IMR-90 (cell line): ENCODE results near the gene AMBN. TPM values are rescaled to one million over a fixed set of nuclear protein-coding genes. Genes with fewer than 3 reads are reported as not detected.

Source experiments
- ATAC-seq: fragments of 200-7000 bp; cut with Tn5 transposase; 2 replicates; pipeline ENCODE4 v1.9.1; 2020; ENCODE audit warnings: low read depth, mild to moderate bottlenecking, moderate library complexity
- BruUV-seq: library from RNA; stranded (reverse); fragments of 400-500 nt; replicated peaks from 2 replicates; lab custom pipeline; 2021; lab: Mats Ljungman, UMichigan
- CTCF ChIA-PET: fragments of 300-600 bp; formaldehyde crosslinking; extraction: SDS; loops from one replicate; lab custom pipeline; 2021; ENCODE audit warnings: antibody characterized with exemption; lab: Yijun Ruan, JAX
- POLR2A ChIA-PET: fragments of 300-600 bp; sonication (Branson Sonifier 250); formaldehyde crosslinking; loops from one replicate; lab custom pipeline; 2022; ENCODE audit warnings: antibody characterized with exemption; ENCODE audit not compliant: unreplicated experiment; lab: Charles Lee
- DNase-seq: peaks from one replicate; pipeline ENCODE4 v3.0.0; 2013
- H2AFZ ChIP-seq: replicated peaks from 2 replicates; pipeline ENCODE3; 2013; ENCODE audit warnings: low read length, mild to moderate bottlenecking; ENCODE audit not compliant: poor library complexity
- H2AK5ac ChIP-seq: 2 replicates; pipeline ENCODE4 v1.6.1; 2013; ENCODE audit warnings: low read depth, low read length, inconsistent platforms
- H2AK9ac ChIP-seq: replicated peaks from 2 replicates; pipeline ENCODE3; 2013; ENCODE audit warnings: mild to moderate bottlenecking, low read depth, low read length, moderate library complexity; ENCODE audit not compliant: poor library complexity
- H2BK120ac ChIP-seq: 2 replicates; pipeline ENCODE4 v1.6.1; 2013; ENCODE audit warnings: low read depth, low read length, inconsistent platforms
- H2BK15ac ChIP-seq: 3 replicates; pipeline ENCODE4 v1.6.1; 2013; ENCODE audit warnings: low read depth, low read length, inconsistent platforms
- H2BK20ac ChIP-seq: 2 replicates; pipeline ENCODE4 v1.6.1; 2013; ENCODE audit warnings: low read depth, mild to moderate bottlenecking, inconsistent platforms, low read length, moderate library complexity
- H2BK5ac ChIP-seq: 2 replicates; pipeline ENCODE4 v1.6.1; 2013; ENCODE audit warnings: mild to moderate bottlenecking, low read depth, low read length, inconsistent platforms; ENCODE audit not compliant: poor library complexity, severe bottlenecking
- H3K14ac ChIP-seq: replicated peaks from 2 replicates; pipeline ENCODE4 v1.6.1; 2013; ENCODE audit warnings: low read depth, low read length, inconsistent platforms
- H3K18ac ChIP-seq: 2 replicates; pipeline ENCODE4 v1.6.1; 2013; ENCODE audit warnings: low read depth, low read length, control low read depth
- H3K23ac ChIP-seq: 2 replicates; pipeline ENCODE4 v1.6.1; 2013; ENCODE audit warnings: low read depth, low read length, inconsistent platforms
- H3K27ac ChIP-seq: 2 replicates; pipeline ENCODE4 v1.5.1; 2013; ENCODE audit warnings: mild to moderate bottlenecking, control low read depth, low read length; ENCODE audit not compliant: insufficient read depth
- H3K27me3 ChIP-seq: 2 replicates; pipeline ENCODE4 v1.6.1; 2013; ENCODE audit warnings: low read length; ENCODE audit not compliant: control insufficient read depth, insufficient read depth
- H3K36me3 ChIP-seq: 2 replicates; pipeline ENCODE4 v1.6.1; 2013; ENCODE audit warnings: low read length, mixed read lengths; ENCODE audit not compliant: control insufficient read depth, insufficient read depth
- H3K4ac ChIP-seq: 2 replicates; pipeline ENCODE4 v1.6.1; 2013; ENCODE audit warnings: low read depth, low read length, inconsistent platforms
- H3K4me1 ChIP-seq: 2 replicates; pipeline ENCODE4 v1.6.1; 2013; ENCODE audit warnings: low read length, mixed read lengths; ENCODE audit not compliant: control insufficient read depth, insufficient read depth
- H3K4me2 ChIP-seq: 2 replicates; pipeline ENCODE4 v1.6.1; 2013; ENCODE audit warnings: low read depth, mild to moderate bottlenecking, control low read depth, low read length, moderate library complexity
- H3K4me3 ChIP-seq: 2 replicates; pipeline ENCODE4 v1.5.1; 2013; ENCODE audit warnings: low read depth, mild to moderate bottlenecking, control low read depth, low read length, moderate library complexity; ENCODE audit not compliant: insufficient read depth
- H3K56ac ChIP-seq: 2 replicates; pipeline ENCODE4 v1.6.1; 2013; ENCODE audit warnings: low read length, inconsistent platforms; ENCODE audit not compliant: insufficient read depth; ENCODE audit errors: extremely low read depth
- H3K79me1 ChIP-seq, 2 experiments: 2 replicates each; pipeline ENCODE4 v1.6.1; 2013; ENCODE audit warnings: low read length in 2 of 2, inconsistent platforms in 1 of 2, low read depth in 1 of 2
- H3K9ac ChIP-seq: 2 replicates; pipeline ENCODE4 v1.6.1; 2013; ENCODE audit warnings: low read depth, low read length, control low read depth
- H3K9me1 ChIP-seq: 2 replicates; pipeline ENCODE4 v1.6.1; 2013; ENCODE audit warnings: low read length, inconsistent platforms; ENCODE audit not compliant: insufficient read depth
- H3K9me3 ChIP-seq: 2 replicates; pipeline ENCODE4 v1.6.1; 2013; ENCODE audit warnings: low read length; ENCODE audit not compliant: control insufficient read depth, insufficient read depth
- H4K20me1 ChIP-seq: 2 replicates; pipeline ENCODE4 v1.6.1; 2013; ENCODE audit warnings: low read length, inconsistent platforms; ENCODE audit not compliant: insufficient read depth
- H4K5ac ChIP-seq: 2 replicates; pipeline ENCODE4 v1.6.1; 2013; ENCODE audit warnings: mild to moderate bottlenecking, low read depth, low read length, control low read depth
- H4K8ac ChIP-seq, 2 experiments: 2 replicates each; pipeline ENCODE4 v1.6.1; 2013; ENCODE audit warnings: low read depth in 2 of 2, low read length in 2 of 2, control low read depth in 1 of 2, inconsistent platforms in 1 of 2
- H4K91ac ChIP-seq: 2 replicates; pipeline ENCODE4 v1.6.1; 2013; ENCODE audit warnings: low read depth, low read length, inconsistent platforms; ENCODE audit not compliant: insufficient read depth
- BHLHE40 ChIP-seq: fragments of 150-350 bp; IDR thresholded peaks from 2 replicates; pipeline ENCODE4 v1.6.1; 2016; ENCODE audit warnings: mild to moderate bottlenecking, low read depth, low read length
- CEBPB ChIP-seq: IDR thresholded peaks from 2 replicates; pipeline ENCODE4 v1.6.1; 2012; ENCODE audit warnings: low read depth, low read length, improper control_type of control experiment
- CHD1 ChIP-seq: IDR thresholded peaks from 2 replicates; pipeline ENCODE4 v1.6.1; 2012; ENCODE audit warnings: low read depth, low read length, improper control_type of control experiment
- FOS ChIP-seq: fragments of 150-350 bp; IDR thresholded peaks from 2 replicates; pipeline ENCODE4 v1.6.1; 2016; ENCODE audit warnings: low read depth, low read length
- MAFK ChIP-seq: IDR thresholded peaks from 2 replicates; pipeline ENCODE4 v1.6.1; 2012; ENCODE audit warnings: low read depth, low read length, improper control_type of control experiment
- MAZ ChIP-seq: IDR thresholded peaks from 2 replicates; pipeline ENCODE4 v1.6.1; 2012; ENCODE audit warnings: low read depth, mild to moderate bottlenecking, low read length, improper control_type of control experiment, moderate library complexity, borderline replicate concordance
- MXI1 ChIP-seq: IDR thresholded peaks from 2 replicates; pipeline ENCODE4 v1.6.1; 2012; ENCODE audit warnings: low read depth, mild to moderate bottlenecking, low read length, moderate library complexity, borderline replicate concordance
- NFE2L2 ChIP-seq: fragments of 150-350 bp; IDR thresholded peaks from 2 replicates; pipeline ENCODE4 v1.6.1; 2016; ENCODE audit warnings: low read depth, mild to moderate bottlenecking, low read length
- POLR2A ChIP-seq: IDR thresholded peaks from 2 replicates; pipeline ENCODE4 v1.6.1; 2012; ENCODE audit warnings: mild to moderate bottlenecking, low read depth, low read length
- RAD21 ChIP-seq: IDR thresholded peaks from 2 replicates; pipeline ENCODE4 v1.6.1; 2012; ENCODE audit warnings: low read length, improper control_type of control experiment
- RCOR1 ChIP-seq: IDR thresholded peaks from 2 replicates; pipeline ENCODE4 v1.6.1; 2012; ENCODE audit warnings: mild to moderate bottlenecking, low read length, improper control_type of control experiment; ENCODE audit not compliant: insufficient replicate concordance
- RFX5 ChIP-seq: IDR thresholded peaks from 2 replicates; pipeline ENCODE4 v1.8.0; 2012; ENCODE audit warnings: low read depth, mild to moderate bottlenecking, low read length, moderate library complexity
- SMC3 ChIP-seq: fragments of 150-350 bp; IDR thresholded peaks from 2 replicates; pipeline ENCODE4 v1.6.1; 2016; ENCODE audit warnings: low read depth, mild to moderate bottlenecking, antibody characterized with exemption, low read length, moderate library complexity
- WGBS, 2 experiments: methylation state at CpG; one replicate each; pipeline versions ENCODE4 v1.1.5 to v1.1.7; 2013; ENCODE audit warnings: missing lambda C conversion rate in 2 of 2; ENCODE audit not compliant: insufficient read length in 1 of 2; ENCODE audit errors: extremely low coverage in 2 of 2; 5-methylcytosine and 5-hydroxymethylcytosine counted together
- dilution Hi-C: fragments of 300-500 bp; cut with HindIII; formaldehyde crosslinking; loops from one replicate; pipeline ENCODE4 v1.14.3; 2018; ENCODE audit warnings: low sequenced_read_pairs; ENCODE audit not compliant: unreplicated experiment
- in situ Hi-C: fragments of 300-500 bp; cut with MboI; formaldehyde crosslinking; loops from 3 replicates; pipeline ENCODE4 v1.14.3; 2019; ENCODE audit warnings: low sequenced_read_pairs, inconsistent platforms, mixed read lengths
- intact Hi-C: fragments of 100-400 bp; cut with micrococcal nuclease; formaldehyde crosslinking; loops from 2 replicates; pipeline ENCODE4 v1.10.0; 2022
- polyA plus RNA-seq, 3 experiments: library from polyadenylated mRNA; depleted of rRNA; stranded (reverse); fragments of >200 nt; gene quantifications; 2 replicates each; pipeline ENCODE4 v1.2.3, GENCODE V29; 2012; ENCODE audit warnings: low replicate concordance in 1 of 3
- total RNA-seq: library from RNA; depleted of rRNA; stranded (reverse); fragments of >200 nt; gene quantifications from 2 replicates; pipeline ENCODE4 v1.2.3, GENCODE V29; 2012
- TF ChIP-seq, protein P1 (sequence below): fragments of 150-350 bp; IDR thresholded peaks from 2 replicates; pipeline ENCODE4 v1.6.1; 2016; ENCODE audit warnings: low read depth, mild to moderate bottlenecking, low read length, moderate library complexity, borderline replicate concordance
- TF ChIP-seq, protein P2 (sequence below): fragments of 150-350 bp; IDR thresholded peaks from 2 replicates; pipeline ENCODE4 v1.6.1; 2017; ENCODE audit warnings: mild to moderate bottlenecking, antibody characterized with exemption, low read length, low read depth
- TF ChIP-seq, protein P3 (sequence below): conservative IDR thresholded peaks from 2 replicates; pipeline ENCODE4 v1.5.1; 2012; ENCODE audit warnings: mild to moderate bottlenecking, low read depth, low read length, improper control_type of control experiment

AMBN gene
- total and polyA plus RNA-seq, 2 of the 4 experiments (the other 2 are of a cell fraction) = not detected

DNA sequence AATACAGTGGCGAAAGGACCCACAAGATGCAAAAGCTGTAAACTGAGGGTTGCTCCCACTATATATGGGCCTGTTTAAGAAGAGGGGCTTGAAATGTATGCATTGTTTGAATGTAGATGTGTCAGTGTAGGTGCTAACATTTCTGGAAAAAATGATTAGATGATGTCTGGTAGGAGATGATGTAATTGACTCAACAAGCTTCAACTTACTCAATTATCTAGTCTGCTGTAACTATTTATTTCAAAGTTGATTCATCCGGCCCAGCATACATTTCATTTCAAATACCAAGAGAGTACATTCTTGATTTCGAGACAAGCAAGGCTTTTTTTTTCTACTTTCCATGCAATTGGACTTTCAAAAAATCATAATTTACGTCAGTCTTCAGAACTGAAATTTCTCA, 27.2 kb downstream of the AMBN start:
- Histone ChIP-seq H3K4ac (no peak overlapping the region), H4K20me1 (no peaks in the 10 kb centered on the region), H3K9me3 (no peaks in the 10 kb centered on the region), H3K56ac (no peak overlapping the region), H2BK20ac (no peak overlapping the region), H3K9ac (no peak overlapping the region), H4K8ac (no peak overlapping the region), H3K27ac (no peak overlapping the region), H3K27me3 (peaks cover 2% of the 10 kb centered on the region; the same call in 1 of the 2 replicates), H3K18ac (no peak overlapping the region), H3K14ac (no peak overlapping the region), H4K91ac (no peak overlapping the region), H3K4me1 (no peaks in the 10 kb centered on the region), H2BK5ac (no peak overlapping the region), H3K9me1 (no peaks in the 10 kb centered on the region), H2AFZ (no peak overlapping the region), H3K4me2 (no peak overlapping the region), H3K4me3 (no peak overlapping the region), H4K5ac (no peak overlapping the region), H2BK15ac (no peak overlapping the region), H3K79me1 (no peaks in the 10 kb centered on the region), H2AK5ac (no peak overlapping the region), H2AK9ac (no peak overlapping the region), H2BK120ac (no peak overlapping the region), H3K23ac (no peak overlapping the region), H3K36me3 (no peaks in the 10 kb centered on the region)
- ATAC-seq (no peak), DNase-seq (no peak)
- CTCF ChIA-PET = no interaction called here
- in situ Hi-C loops = loop anchor here (25.0 kb wide), 1 partner anchor 1093 kb away; no protein-coding TSS in a partner anchor
- dilution Hi-C loops = no loop called here
- no TSS peak for BruUV-seq
- intact Hi-C loops = no loop called here
- TF ChIP-seq, protein P1, sequence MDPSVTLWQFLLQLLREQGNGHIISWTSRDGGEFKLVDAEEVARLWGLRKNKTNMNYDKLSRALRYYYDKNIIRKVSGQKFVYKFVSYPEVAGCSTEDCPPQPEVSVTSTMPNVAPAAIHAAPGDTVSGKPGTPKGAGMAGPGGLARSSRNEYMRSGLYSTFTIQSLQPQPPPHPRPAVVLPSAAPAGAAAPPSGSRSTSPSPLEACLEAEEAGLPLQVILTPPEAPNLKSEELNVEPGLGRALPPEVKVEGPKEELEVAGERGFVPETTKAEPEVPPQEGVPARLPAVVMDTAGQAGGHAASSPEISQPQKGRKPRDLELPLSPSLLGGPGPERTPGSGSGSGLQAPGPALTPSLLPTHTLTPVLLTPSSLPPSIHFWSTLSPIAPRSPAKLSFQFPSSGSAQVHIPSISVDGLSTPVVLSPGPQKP = no peak
- TF ChIP-seq MAFK = no peak
- TF ChIP-seq NFE2L2 = no peak
- no peak for TF ChIP-seq CHD1
- TF ChIP-seq RCOR1 = no peak
- TF ChIP-seq FOS = no peak
- no peak for TF ChIP-seq RFX5
- TF ChIP-seq, protein P2, sequence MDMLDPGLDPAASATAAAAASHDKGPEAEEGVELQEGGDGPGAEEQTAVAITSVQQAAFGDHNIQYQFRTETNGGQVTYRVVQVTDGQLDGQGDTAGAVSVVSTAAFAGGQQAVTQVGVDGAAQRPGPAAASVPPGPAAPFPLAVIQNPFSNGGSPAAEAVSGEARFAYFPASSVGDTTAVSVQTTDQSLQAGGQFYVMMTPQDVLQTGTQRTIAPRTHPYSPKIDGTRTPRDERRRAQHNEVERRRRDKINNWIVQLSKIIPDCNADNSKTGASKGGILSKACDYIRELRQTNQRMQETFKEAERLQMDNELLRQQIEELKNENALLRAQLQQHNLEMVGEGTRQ = no peak
- TF ChIP-seq RAD21 = no peak
- TF ChIP-seq MAZ = no peak
- TF ChIP-seq, protein P3, sequence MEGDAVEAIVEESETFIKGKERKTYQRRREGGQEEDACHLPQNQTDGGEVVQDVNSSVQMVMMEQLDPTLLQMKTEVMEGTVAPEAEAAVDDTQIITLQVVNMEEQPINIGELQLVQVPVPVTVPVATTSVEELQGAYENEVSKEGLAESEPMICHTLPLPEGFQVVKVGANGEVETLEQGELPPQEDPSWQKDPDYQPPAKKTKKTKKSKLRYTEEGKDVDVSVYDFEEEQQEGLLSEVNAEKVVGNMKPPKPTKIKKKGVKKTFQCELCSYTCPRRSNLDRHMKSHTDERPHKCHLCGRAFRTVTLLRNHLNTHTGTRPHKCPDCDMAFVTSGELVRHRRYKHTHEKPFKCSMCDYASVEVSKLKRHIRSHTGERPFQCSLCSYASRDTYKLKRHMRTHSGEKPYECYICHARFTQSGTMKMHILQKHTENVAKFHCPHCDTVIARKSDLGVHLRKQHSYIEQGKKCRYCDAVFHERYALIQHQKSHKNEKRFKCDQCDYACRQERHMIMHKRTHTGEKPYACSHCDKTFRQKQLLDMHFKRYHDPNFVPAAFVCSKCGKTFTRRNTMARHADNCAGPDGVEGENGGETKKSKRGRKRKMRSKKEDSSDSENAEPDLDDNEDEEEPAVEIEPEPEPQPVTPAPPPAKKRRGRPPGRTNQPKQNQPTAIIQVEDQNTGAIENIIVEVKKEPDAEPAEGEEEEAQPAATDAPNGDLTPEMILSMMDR = no peak
- no peak for TF ChIP-seq MXI1
- no peak for TF ChIP-seq CEBPB
- TF ChIP-seq BHLHE40 = no peak
- no peak for TF ChIP-seq SMC3
- TF ChIP-seq POLR2A = no peak
- WGBS, 2 experiments = 100% methylated on average over 2 of the region's 4 CpGs; no CpG with 5 or more reads in 1 of the 2 experiments
- POLR2A ChIA-PET = no interaction called here
